GM21723 (cell line): ENCODE data around the gene ZBTB39.
A peak's percentile ranks its signal among the peaks of the same experiment; 100 is the strongest.
"Not testable (repeated sequence)": the region's sequence is repeated elsewhere in the genome, so short reads cannot be mapped to it uniquely, and the experiment has no call there.

ENCODE experiments used
- ATAC-seq: cut with Tn5 transposase; IDR thresholded peaks from one replicate; pipeline ENCODE4 v1.9.1; 2021; ENCODE audit warnings: mild to moderate bottlenecking, moderate library complexity; ENCODE audit not compliant: unreplicated experiment

ZBTB39 gene

GRCh38 chr12:57031138-57031725 is 24.9 kb upstream of the ZBTB39 start:
- peak; percentile 62 for ATAC-seq

- ATAC-seq, result no peak
These were observed 23.1 kb upstream of the ZBTB39 start for GRCh38 chr12:57029457-57029856.

GRCh38 chr12:57027805-57028153 is 21.4 kb upstream of the ZBTB39 start:
- ATAC-seq, result no peak

GRCh38 chr12:57027011-57027804 is 20.9 kb upstream of the ZBTB39 start:
- ATAC-seq, result no peak

DNA sequence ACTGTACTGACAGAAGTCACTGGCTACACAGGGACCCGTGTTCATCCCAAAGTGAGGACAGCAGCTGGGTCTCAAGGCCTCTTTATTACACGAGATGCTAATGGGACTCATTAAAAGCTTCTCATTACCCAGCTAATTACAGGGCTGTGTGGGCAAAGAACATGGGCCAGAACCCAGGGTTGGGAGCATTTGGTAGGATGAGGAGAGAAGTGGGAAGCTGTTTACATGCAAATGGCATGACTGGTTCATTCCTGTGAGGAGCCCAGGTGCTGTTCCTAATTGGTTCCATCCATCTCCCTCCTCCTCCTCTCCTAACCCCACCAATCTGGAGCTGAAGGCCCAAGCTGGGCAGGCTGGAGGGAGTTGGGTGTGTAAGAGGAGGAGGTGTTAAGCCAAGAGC is 18.9 kb upstream of the ZBTB39 start:
- no peak for ATAC-seq

DNA sequence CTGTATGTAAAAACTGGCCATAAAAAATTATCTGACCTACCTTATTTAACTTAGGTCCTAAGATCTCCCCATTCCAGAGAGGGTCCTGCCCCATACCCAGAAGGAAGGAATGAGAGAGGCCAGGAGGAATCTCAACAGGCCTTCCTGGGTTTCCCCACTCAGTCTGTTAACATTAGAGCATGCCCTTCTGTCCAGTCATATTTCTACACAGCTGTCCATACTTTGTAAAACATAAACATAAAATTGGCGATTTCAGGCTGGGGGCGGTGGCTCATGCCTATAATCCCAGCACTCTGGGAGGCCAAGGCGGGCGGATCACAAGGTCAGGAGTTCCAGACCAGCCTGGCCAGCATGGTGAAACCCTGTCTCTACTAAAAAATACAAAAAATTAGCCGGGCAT is 16.0 kb upstream of the ZBTB39 start:
- ATAC-seq, result not testable (repeated sequence)

- ATAC-seq, result no peak
These were observed 13.8 kb upstream of the ZBTB39 start for GRCh38 chr12:57019983-57020719.

GRCh38 chr12:57018906-57019305 is 12.6 kb upstream of the ZBTB39 start:
- ATAC-seq, result no peak

DNA sequence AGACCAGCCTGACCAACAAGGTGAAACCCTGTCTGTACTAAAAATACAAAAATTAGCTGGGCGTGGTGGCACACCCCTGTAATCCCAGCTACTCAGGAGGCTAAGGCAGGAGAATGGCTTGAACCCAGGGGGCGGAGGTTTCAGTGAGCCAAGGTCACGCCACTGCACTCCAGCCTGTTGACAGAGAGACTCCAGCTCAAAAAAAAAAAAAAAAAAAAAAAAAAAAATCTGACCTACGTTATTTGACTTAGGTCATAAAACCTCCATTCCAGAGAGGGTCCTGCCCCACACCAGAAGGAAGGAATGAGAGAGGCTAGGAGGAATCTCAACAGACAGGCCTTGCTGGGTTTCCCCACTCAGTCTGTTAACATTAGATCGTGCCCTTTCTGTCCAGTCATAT is 12.0 kb upstream of the ZBTB39 start:
- ATAC-seq, result not testable (repeated sequence)

DNA sequence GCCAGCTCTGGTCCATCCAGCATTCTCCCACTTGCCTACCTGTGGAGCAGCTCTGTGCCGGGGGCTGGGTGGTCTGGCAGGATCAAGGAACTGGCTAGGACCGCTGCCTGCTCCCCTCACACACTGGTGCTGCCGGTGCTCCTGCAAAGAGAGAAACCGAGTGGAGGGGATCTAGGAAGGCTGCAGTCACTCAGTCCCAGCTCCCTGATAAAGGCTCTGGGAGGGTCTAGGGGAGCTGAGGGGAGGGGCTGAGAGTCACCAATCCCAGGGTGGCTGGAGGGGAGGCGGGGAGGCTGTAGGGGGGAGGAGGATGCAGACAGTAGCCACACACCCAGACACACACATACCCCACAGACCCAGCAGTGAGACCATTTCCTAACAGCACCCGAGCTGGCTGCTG is 10.0 kb upstream of the ZBTB39 start, which contains the start of gene TAC3:
Gene TAC3, minus strand, starts transcription at position 182 of the 400 bp plus-strand sequence. CDS start 732 bp downstream, outside the sequence.
- no peak for ATAC-seq

DNA sequence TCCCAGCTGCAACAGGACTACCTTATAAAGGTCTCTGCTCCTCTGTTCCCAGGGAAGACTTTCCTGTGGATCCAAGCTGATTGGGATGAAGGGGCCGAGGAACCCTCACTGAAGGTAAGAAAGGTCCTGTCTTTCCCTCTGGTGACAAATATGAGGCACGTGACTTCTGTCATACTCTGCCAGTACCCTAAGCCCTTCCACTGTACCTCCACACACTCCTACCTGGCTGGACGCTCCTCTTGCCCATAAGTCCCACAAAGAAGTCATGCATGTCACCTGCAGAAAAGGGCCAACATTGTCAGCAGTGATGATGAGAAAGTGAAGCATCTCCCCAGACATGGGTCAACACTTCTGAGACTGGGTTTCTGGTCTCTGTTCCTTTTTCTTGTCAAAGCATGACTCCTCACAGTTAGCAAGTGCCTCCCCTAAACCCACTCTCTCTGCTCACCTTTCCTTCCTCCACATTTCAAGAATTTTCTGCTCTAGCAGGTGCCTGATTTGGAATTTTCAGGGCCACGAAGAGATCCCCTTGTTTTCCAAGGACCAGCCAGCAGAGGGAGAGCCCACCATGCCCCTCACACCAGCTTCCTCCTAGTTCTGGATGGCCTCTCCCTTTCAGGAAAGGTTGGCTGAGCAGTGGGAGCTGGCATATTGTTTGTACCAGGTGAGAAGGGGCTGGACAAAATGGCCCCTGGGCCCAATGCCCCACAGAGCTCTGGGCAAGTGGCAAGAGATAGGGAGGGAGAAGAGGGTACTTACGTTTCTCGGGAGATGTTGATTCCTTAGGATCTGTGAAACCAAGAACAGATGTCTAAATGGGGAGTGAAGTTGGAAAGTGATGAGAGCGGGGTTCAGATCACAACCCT is 6.5 kb upstream of the ZBTB39 start:
- ATAC-seq, result peak; percentile 81

DNA sequence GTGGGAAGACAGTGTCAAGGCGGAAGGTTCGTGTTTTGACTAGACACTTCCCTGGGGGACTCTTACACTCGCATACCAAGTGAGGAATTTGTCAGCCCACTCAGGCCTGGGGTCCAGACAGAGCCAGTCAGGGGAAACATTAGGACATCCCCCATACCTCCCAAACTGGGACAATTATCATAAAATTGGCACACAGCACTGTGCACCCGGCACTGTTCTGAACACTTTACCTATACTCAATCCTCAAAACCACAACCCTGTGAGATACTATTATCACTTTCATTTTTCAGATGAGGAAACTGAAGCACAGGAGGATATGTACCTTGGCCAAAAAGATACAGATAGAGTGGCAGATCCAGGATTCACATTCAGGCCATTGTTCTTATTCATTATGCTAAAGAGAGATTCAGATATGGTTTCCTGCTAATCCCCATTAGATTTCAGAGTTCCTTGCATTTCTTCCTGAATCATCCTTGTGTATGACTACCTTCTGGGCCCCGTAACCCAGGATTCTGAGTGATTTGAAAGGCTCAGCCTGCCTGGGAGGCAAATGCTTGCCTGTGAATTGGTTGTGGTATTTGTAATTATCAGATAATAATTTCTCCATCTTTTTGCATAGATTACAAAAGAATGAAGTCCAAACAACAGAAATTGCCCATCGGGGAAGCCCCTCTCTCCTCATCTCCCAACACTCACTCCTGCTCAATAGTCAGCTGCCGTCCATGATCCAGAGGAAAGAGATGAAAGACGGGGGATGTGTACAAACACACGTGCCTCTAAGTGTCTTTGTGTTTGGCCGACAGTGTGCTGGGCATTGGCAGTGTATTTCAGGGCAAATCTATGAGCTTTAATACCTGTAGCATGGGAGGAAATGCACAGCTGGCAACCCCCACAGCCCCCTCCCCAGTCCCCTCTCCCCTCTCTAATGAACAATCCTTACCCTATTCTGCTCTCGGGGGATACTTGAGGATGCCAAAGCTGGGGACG is 5.4 kb upstream of the ZBTB39 start:
- peak; percentile 67 for ATAC-seq

DNA sequence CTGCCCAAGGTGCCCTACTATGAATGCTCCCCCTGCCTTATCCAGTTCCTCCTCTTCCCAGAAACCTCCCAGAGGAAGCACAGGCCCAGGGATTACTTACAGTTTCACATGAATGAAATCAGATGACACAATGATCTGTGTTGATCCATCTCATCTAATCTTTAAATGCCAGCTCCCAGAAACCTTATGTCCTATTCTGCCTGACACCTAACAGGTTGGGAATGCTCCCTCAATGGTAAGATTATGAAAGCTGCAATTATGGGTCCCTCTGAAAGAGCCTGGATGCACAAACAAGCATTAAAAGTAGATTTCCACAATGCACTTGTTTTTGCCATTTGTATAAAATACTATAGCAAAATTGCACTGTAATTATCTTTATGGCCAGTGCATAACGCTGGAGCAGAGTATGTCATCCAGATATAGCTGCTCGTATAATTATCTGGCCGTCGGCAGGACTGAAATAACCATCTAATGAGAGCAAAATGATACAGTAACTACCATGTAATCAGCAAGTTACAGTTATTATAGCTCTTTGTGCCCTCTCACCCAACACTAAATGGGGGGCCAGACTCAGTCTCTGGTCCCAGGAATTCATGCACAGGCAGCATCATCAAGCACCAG is 4.4 kb upstream of the ZBTB39 start:
- ATAC-seq, result no peak

GRCh38 chr12:57009949-57010626 is 3.7 kb upstream of the ZBTB39 start:
- no peak for ATAC-seq

DNA sequence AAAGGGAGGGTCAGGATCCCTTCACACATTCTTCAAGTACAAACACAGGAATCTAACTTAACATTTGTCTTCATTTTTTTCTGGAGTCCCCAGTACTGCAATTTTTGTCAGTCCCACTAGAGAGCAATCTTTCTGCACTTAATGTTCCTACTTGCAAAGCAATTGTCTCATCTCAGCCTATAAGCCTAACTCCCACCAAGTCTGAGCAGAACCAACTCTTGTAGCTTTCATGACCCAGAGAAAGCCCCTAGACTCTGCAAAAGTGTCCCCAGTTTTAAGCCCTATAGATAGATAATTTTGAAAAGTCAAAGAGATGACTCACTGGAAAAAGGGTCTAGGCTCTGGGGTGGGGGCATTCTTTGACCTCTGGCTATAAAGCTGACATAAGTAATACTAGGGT is 1.8 kb upstream of the ZBTB39 start:
- no peak for ATAC-seq

DNA sequence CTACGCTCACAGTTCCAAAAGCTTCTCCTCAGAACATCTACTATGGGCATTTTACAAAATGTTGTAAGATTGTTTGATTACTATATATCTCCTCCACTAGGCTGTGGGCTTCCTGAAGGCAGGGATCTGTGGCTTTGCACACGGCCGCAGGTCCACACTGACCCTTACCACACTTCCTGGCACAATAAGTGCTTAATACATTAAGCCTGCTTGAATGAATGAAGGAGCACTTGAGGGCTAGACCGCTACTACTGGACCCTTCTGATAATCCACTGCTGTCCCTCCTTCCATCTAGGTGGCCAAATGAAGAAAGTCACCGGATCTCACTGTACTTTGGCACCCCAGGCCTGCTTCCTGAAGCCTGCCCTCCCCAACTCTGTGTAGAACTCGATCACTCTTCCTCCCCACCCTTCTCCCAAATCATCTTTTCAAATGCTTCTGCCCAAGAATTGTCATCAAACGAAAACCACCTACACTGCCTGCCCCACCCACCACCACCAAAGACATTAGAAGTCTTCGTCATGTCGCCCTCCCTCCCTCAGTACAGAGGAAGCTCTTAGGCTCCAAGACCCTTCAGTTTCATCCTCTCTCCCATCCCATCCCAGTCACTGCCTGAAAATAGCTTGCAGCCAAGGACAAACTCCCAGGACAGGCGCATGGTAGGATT is 596 bp upstream of the ZBTB39 start:
- ATAC-seq, result no peak

GRCh38 chr12:57004651-57005050 is 1.7 kb downstream of the ZBTB39 start:
- no peak for ATAC-seq

- no peak for ATAC-seq
These were observed 3.0 kb downstream of the ZBTB39 start for GRCh38 chr12:57003395-57003794.
